GM23338 (cell line): ENCODE data around the gene TOM1L2.

ENCODE experiments used
- CREB1 ChIP-seq: fragments of 250-450 bp; sonication (Bioruptor Pico); IDR thresholded peaks from 2 replicates; pipeline ENCODE4 v1.5.0; 2020; ENCODE audit warnings: low read depth, mild to moderate bottlenecking, moderate library complexity
- EZH2 ChIP-seq: fragments of 200-600 bp; sonication (generic); IDR thresholded peaks from one replicate; pipeline ENCODE4 v1.8.0; 2017; ENCODE audit warnings: antibody characterized with exemption, mild to moderate bottlenecking, low read depth; ENCODE audit not compliant: unreplicated experiment
- EZH2phosphoT487 ChIP-seq: fragments of 200-600 bp; sonication (generic); IDR thresholded peaks from one replicate; pipeline ENCODE4 v1.8.1; 2018; ENCODE audit warnings: antibody characterized with exemption; ENCODE audit not compliant: unreplicated experiment
- JUNB ChIP-seq: IDR thresholded peaks from one replicate; pipeline ENCODE4 v1.6.1; 2016; ENCODE audit warnings: antibody characterized with exemption; ENCODE audit not compliant: unreplicated experiment
- NANOG ChIP-seq: IDR thresholded peaks from 2 replicates; pipeline ENCODE4 v1.6.1; 2016; ENCODE audit warnings: antibody characterized with exemption, borderline replicate concordance
- POLR2AphosphoS5 ChIP-seq: IDR thresholded peaks from 2 replicates; pipeline ENCODE4 v1.6.1; 2016; ENCODE audit warnings: antibody characterized with exemption, low read depth
- STAT1 ChIP-seq: IDR thresholded peaks from one replicate; pipeline ENCODE4 v1.6.1; 2016; ENCODE audit warnings: antibody characterized with exemption; ENCODE audit not compliant: unreplicated experiment
- ZNF114 ChIP-seq: fragments of 250-450 bp; sonication (Bioruptor Pico); IDR thresholded peaks from 2 replicates; pipeline ENCODE4 v1.5.0; 2020; ENCODE audit warnings: mild to moderate bottlenecking, moderate library complexity
- ZNF331 ChIP-seq: fragments of 250-450 bp; sonication (Bioruptor Pico); IDR thresholded peaks from 2 replicates; pipeline ENCODE4 v1.5.0; 2020; ENCODE audit warnings: low read depth, mild to moderate bottlenecking, moderate library complexity
- TF ChIP-seq, protein P1 (sequence below), 2 experiments: fragments of 200-600 bp in 1 of 2; sonication (generic) in 1 of 2; conservative IDR thresholded peaks; 2 replicates each; pipeline versions ENCODE4 v1.5.1 to v1.6.1; 2016 to 2017; ENCODE audit warnings: antibody characterized with exemption in 2 of 2, low read depth in 2 of 2, mild to moderate bottlenecking in 2 of 2, moderate library complexity in 1 of 2
- TF ChIP-seq, protein P2 (sequence below): IDR thresholded peaks from one replicate; pipeline ENCODE4 v1.6.1; 2018; ENCODE audit warnings: antibody characterized with exemption; ENCODE audit not compliant: unreplicated experiment
- TF ChIP-seq, protein P3 (sequence below): IDR thresholded peaks from 2 replicates; pipeline ENCODE4 v1.6.1; 2016; ENCODE audit warnings: antibody characterized with exemption

DNA sequence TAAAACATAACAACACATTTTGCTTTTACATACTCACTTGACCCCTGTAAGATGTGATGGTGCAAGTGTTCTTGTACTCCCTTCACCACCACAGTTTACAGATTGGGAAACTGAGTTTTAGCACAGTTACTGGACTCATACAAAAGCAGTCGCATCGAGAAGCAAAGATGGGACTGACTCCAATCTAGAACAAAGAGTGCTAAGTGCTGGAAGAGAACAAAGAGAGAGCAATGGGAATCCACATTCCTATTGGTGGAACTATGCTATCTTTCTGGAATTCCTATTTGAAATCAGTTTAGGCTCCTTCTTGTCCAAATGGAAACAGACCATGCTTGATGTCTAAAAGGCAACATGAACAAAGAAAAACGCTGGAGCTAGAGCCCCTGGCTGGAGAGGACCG lies 9.1 kb downstream of the TOM1L2 start:
- TF ChIP-seq, protein P1, sequence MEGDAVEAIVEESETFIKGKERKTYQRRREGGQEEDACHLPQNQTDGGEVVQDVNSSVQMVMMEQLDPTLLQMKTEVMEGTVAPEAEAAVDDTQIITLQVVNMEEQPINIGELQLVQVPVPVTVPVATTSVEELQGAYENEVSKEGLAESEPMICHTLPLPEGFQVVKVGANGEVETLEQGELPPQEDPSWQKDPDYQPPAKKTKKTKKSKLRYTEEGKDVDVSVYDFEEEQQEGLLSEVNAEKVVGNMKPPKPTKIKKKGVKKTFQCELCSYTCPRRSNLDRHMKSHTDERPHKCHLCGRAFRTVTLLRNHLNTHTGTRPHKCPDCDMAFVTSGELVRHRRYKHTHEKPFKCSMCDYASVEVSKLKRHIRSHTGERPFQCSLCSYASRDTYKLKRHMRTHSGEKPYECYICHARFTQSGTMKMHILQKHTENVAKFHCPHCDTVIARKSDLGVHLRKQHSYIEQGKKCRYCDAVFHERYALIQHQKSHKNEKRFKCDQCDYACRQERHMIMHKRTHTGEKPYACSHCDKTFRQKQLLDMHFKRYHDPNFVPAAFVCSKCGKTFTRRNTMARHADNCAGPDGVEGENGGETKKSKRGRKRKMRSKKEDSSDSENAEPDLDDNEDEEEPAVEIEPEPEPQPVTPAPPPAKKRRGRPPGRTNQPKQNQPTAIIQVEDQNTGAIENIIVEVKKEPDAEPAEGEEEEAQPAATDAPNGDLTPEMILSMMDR (conservative IDR thresholded peaks at IDR 0.05; ENCODE audit: low read depth in 2 of 2), result no peak
- TF ChIP-seq POLR2AphosphoS5 (no peak), CREB1 (CRISPR knock-in tag) (no peak), EZH2phosphoT487 (no peak), STAT1 (no peak), EZH2 (no peak), ZNF114 (no peak), JUNB (no peak), NANOG (no peak), ZNF331 (CRISPR knock-in tag) (no peak)
- TF ChIP-seq, protein P2, sequence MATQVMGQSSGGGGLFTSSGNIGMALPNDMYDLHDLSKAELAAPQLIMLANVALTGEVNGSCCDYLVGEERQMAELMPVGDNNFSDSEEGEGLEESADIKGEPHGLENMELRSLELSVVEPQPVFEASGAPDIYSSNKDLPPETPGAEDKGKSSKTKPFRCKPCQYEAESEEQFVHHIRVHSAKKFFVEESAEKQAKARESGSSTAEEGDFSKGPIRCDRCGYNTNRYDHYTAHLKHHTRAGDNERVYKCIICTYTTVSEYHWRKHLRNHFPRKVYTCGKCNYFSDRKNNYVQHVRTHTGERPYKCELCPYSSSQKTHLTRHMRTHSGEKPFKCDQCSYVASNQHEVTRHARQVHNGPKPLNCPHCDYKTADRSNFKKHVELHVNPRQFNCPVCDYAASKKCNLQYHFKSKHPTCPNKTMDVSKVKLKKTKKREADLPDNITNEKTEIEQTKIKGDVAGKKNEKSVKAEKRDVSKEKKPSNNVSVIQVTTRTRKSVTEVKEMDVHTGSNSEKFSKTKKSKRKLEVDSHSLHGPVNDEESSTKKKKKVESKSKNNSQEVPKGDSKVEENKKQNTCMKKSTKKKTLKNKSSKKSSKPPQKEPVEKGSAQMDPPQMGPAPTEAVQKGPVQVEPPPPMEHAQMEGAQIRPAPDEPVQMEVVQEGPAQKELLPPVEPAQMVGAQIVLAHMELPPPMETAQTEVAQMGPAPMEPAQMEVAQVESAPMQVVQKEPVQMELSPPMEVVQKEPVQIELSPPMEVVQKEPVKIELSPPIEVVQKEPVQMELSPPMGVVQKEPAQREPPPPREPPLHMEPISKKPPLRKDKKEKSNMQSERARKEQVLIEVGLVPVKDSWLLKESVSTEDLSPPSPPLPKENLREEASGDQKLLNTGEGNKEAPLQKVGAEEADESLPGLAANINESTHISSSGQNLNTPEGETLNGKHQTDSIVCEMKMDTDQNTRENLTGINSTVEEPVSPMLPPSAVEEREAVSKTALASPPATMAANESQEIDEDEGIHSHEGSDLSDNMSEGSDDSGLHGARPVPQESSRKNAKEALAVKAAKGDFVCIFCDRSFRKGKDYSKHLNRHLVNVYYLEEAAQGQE, result no peak
- TF ChIP-seq, protein P3, sequence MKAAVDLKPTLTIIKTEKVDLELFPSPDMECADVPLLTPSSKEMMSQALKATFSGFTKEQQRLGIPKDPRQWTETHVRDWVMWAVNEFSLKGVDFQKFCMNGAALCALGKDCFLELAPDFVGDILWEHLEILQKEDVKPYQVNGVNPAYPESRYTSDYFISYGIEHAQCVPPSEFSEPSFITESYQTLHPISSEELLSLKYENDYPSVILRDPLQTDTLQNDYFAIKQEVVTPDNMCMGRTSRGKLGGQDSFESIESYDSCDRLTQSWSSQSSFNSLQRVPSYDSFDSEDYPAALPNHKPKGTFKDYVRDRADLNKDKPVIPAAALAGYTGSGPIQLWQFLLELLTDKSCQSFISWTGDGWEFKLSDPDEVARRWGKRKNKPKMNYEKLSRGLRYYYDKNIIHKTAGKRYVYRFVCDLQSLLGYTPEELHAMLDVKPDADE, result no peak
